Bronchial epithelial cell (primary cell): ENCODE results near the gene CCDC138. TPM values are rescaled to one million over a fixed set of nuclear protein-coding genes. Genes with fewer than 3 reads are reported as not detected.

Source experiments
- DNase-seq: peaks from one replicate; pipeline ENCODE4 v3.0.0-alpha.2; 2010; ENCODE audit warnings: low read depth
- FAIRE-seq: peaks from 2 replicates; lab custom pipeline; 2011; peaks lifted over from hg19 to GRCh38; lab: Jason Lieb, UNC
- H3K27me3 ChIP-seq: 2 replicates; pipeline ENCODE4 v1.5.1; 2011; ENCODE audit warnings: low read length; ENCODE audit not compliant: control insufficient read depth, insufficient read depth
- H3K36me3 ChIP-seq: 2 replicates; pipeline ENCODE4 v1.5.1; 2011; ENCODE audit warnings: low read length; ENCODE audit not compliant: control insufficient read depth, insufficient read depth
- H3K4me3 ChIP-seq: 2 replicates; pipeline ENCODE4 v1.5.1; 2011; ENCODE audit warnings: mild to moderate bottlenecking, low read depth, low read length, control low read depth
- CTCF ChIP-seq: IDR thresholded peaks from 2 replicates; pipeline ENCODE4 v1.5.1; 2011; ENCODE audit warnings: mild to moderate bottlenecking, moderate library complexity, low read length, control low read depth, inconsistent platforms; ENCODE audit not compliant: insufficient read depth, severe bottlenecking
- total RNA-seq: library from RNA; depleted of rRNA; stranded (reverse); fragments of >200 nt; gene quantifications from 2 replicates; pipeline ENCODE4 v1.2.1, GENCODE V29; 2014

The CCDC138 gene
- total RNA-seq, 1 donor from 2014 or later, result 3.4 TPM

GRCh38 chr2:108910011-108910431 is 123.5 kb downstream of the CCDC138 start:
- FAIRE-seq (no peak), DNase-seq (no peak)
- no peaks in the 10 kb centered on the region for H3K36me3 ChIP-seq
- H3K4me3 ChIP-seq, result no peak overlapping the region
- H3K27me3 ChIP-seq, result peaks cover 2% of the 10 kb centered on the region
- TF ChIP-seq CTCF, result no peak

DNA sequence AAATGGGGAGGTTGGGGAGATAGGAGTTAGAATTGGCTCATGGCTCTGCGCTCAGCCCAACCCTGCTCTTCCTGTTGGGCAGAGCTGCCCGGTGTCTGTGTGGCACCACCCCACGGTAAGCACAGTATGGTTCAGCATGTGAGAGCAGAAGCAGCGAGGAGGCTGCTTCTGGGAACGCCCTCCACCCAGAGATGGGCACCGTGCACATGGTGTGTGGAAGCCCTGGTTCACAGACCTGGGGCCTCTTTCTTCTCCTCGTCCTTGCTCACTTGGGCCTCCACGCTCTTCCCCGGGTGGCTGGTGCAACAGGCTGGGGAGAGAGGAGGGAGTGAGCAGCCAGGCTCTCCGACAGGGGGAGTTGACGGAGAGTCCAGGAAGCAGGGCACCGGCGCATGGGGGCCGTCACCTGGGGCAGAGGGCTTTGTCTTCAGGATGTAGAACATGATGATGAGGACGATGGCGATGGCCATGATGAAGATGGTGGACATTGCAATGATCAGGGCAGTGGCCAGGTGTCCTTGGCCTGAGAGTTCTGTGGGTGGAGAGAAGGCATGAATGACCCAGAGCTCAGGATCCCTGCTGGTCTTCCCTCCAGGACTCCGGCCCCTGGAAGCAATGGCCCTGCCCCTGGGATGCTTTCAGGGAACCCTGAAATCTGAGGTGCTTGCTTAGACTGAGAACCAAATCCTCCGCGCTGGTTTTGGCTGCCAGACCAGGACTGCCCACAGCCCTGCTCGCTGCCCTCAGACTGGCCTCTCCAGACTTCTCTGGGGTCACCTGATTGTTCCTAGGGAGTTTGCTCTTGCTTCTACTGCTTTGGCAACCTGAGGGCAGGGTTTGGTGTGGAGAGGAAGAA is 124.2 kb downstream of the CCDC138 start:
- no peak for TF ChIP-seq CTCF
- Histone ChIP-seq H3K36me3 (no peaks in the 10 kb centered on the region), H3K4me3 (no peak overlapping the region), H3K27me3 (peaks cover 2% of the 10 kb centered on the region)
- no peak for DNase-seq
- no peak for FAIRE-seq

- no peaks in the 10 kb centered on the region for H3K36me3 ChIP-seq
- FAIRE-seq (no peak), DNase-seq (no peak)
- H3K27me3 ChIP-seq, result peaks cover 2% of the 10 kb centered on the region
- no peak overlapping the region for H3K4me3 ChIP-seq
- no peak for TF ChIP-seq CTCF
Measured at GRCh38 chr2:108911401-108911800, 124.8 kb downstream of the CCDC138 start.

- DNase-seq (no peak), FAIRE-seq (no peak)
- TF ChIP-seq CTCF, result no peak
- Histone ChIP-seq H3K27me3 (peaks cover 2% of the 10 kb centered on the region), H3K4me3 (no peak overlapping the region), H3K36me3 (no peaks in the 10 kb centered on the region)
Measured at GRCh38 chr2:108911807-108912628, 125.4 kb downstream of the CCDC138 start.

DNA sequence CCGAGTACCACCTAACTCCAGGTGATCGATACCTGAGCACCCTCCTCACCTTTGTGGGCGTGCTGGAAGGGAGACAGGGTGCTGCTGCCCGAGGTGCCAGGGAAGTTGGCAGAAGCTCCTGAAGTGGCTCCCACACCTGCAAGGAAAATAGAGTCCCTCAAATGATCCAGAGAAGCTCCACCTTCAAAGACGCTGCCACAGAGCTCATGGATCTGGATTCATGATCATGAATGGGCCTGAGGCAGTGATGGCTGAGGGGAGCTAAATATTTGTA is 126.0 kb downstream of the CCDC138 start:
- DNase-seq (no peak), FAIRE-seq (no peak)
- H3K27me3 ChIP-seq, result peaks cover 2% of the 10 kb centered on the region
- no peak for TF ChIP-seq CTCF
- H3K36me3 ChIP-seq, result no peaks in the 10 kb centered on the region
- no peak overlapping the region for H3K4me3 ChIP-seq
